SK-N-SH treated with all-trans-retinoic acid at 6 μM for 48 hours (cell line): ENCODE data around the gene OCA2.

Experiments used
- CSDC2 ChIP-seq: fragments of 250-450 bp; sonication (Bioruptor Pico); IDR thresholded peaks from 2 replicates; pipeline ENCODE4 v1.5.0; 2020; ENCODE audit warnings: mild to moderate bottlenecking, moderate library complexity
- CSRNP3 ChIP-seq: fragments of 250-450 bp; sonication (Bioruptor Pico); IDR thresholded peaks from 2 replicates; pipeline ENCODE4 v1.5.1; 2021; ENCODE audit warnings: mild to moderate bottlenecking, moderate library complexity
- GLIS3 ChIP-seq: fragments of 250-450 bp; sonication (Bioruptor Pico); IDR thresholded peaks from 2 replicates; pipeline ENCODE4 v1.5.0; 2020; ENCODE audit warnings: mild to moderate bottlenecking, moderate library complexity
- PPARA ChIP-seq: fragments of 250-450 bp; sonication (Bioruptor Pico); IDR thresholded peaks from 2 replicates; pipeline ENCODE4 v1.5.0; 2020; ENCODE audit warnings: mild to moderate bottlenecking, borderline replicate concordance
- RARB ChIP-seq: fragments of 250-450 bp; sonication (Bioruptor Pico); IDR thresholded peaks from 2 replicates; pipeline ENCODE4 v1.8.0; 2021; ENCODE audit warnings: mild to moderate bottlenecking, moderate library complexity

- no peak for TF ChIP-seq CSDC2 (CRISPR knock-in tag)
- no peak for TF ChIP-seq GLIS3
- no peak for TF ChIP-seq RARB (CRISPR knock-in tag)
- TF ChIP-seq PPARA (CRISPR knock-in tag), result no peak
- no peak for TF ChIP-seq CSRNP3 (CRISPR knock-in tag)
Observed at GRCh38 chr15:27734785-27735495, 364.2 kb downstream of the OCA2 start.
